ENCODE measurements around the gene OR52E4. TPM values are rescaled to one million over a fixed set of nuclear protein-coding genes. Genes with fewer than 3 reads are reported as not detected.

Gene OR52E4
- total and polyA plus RNA-seq, 10 of the 15 experiments (the other 5 are each of a cell fraction or from before 2014, with no cell fraction given) = not detected

DNA sequence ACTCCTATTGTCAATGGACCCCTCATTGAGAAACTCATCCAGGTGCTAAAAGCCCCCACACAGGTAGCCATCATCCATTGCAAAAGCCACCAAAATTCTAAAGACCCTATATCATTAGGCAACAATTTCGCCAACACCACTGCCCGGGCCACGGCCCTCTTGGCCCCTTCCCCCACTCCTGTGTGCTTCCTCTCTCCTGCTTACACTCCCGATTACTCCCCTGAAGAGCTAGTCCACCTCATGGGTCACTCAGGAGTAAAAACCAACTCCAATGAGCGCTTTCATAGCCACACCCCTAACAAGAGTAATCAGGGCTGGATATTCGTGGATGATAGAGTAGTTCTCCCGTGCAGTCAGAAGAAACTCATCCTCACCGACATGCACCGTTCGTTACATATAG, 52.7 kb downstream of the OR52E4 start:
- no peaks in the 10 kb centered on the region; the same call in 2 of the 3 replicates for H3K9me3 ChIP-seq (replicated peaks; ENCODE audit: control insufficient read depth, insufficient read depth, low read length)
- no TSS peak for BruUV-seq (replicated peaks)
- CTCF ChIA-PET = no interaction called here
- no peaks in the 10 kb centered on the region for H3K27me3 ChIP-seq (replicated peaks in 1 of 2; ENCODE audit: control insufficient read depth in 2 of 2, insufficient read depth in 2 of 2, low read length in 1 of 2)
- no peaks in the 10 kb centered on the region for H3K4me1 ChIP-seq (ENCODE audit: control insufficient read depth, insufficient read depth, low read length)
- no peak overlapping the region for H3K27ac ChIP-seq (ENCODE audit: control insufficient read depth, insufficient read depth)
- POLR2A ChIA-PET = no interaction called here
- 66% methylated on average over 10 of the region's 10 CpGs for WGBS (ENCODE audit: insufficient coverage, insufficient replicate concordance, low lambda C conversion rate, missing lambda C conversion rate)
- ATAC-seq (no peak), FAIRE-seq (no peak), DNase-seq (ENCODE audit: low read depth, low spot score) (no peak)
- H3K4me2 ChIP-seq (ENCODE audit: control insufficient read depth, insufficient read depth) = no peak overlapping the region
- SMC1A ChIA-PET (ENCODE audit: uncharacterized antibody, unreplicated experiment) = no interaction called here
- H4K20me1 ChIP-seq (ENCODE audit: control insufficient read depth, insufficient read depth) = no peaks in the 10 kb centered on the region
- no peak overlapping the region for H3K9ac ChIP-seq (ENCODE audit: control insufficient read depth, insufficient read depth, low read length)
- H2AFZ ChIP-seq (ENCODE audit: control insufficient read depth, low read depth, low read length) = no peak overlapping the region
- no peaks in the 10 kb centered on the region for H3K36me3 ChIP-seq (ENCODE audit: control insufficient read depth in 2 of 2, insufficient read depth in 2 of 2, low read length in 1 of 2)
- H3K79me2 ChIP-seq (ENCODE audit: control insufficient read depth, insufficient read depth, low read length) = no peaks in the 10 kb centered on the region
- no peak overlapping the region for H3K4me3 ChIP-seq
- intact Hi-C loops (cut with micrococcal nuclease; ENCODE audit: unreplicated experiment) = no loop called here
- in situ Hi-C loops (cut with MboI) = no loop called here
- RAD21 ChIA-PET (ENCODE audit: unreplicated experiment) = no interaction called here
- no peak for TF ChIP-seq ATF2 (IDR thresholded peaks at IDR 0.05; ENCODE audit: low read length)
- TF ChIP-seq CEBPB (IDR thresholded peaks at IDR 0.05; ENCODE audit: borderline replicate concordance in 1 of 2, low read depth in 2 of 2, low read length in 2 of 2) = no peak
- TF ChIP-seq BCL11A (IDR thresholded peaks at IDR 0.05; ENCODE audit: low read depth, low read length) = no peak
- no peak for TF ChIP-seq NBN (IDR thresholded peaks at IDR 0.05)
- TF ChIP-seq ZNF384 (IDR thresholded peaks at IDR 0.05; ENCODE audit: borderline replicate concordance, low read depth, low read length) = no peak
- no peak for TF ChIP-seq KLF5 (IDR thresholded peaks at IDR 0.05; ENCODE audit: partially characterized antibody)
- TF ChIP-seq CREM (IDR thresholded peaks at IDR 0.05; ENCODE audit: low read depth) = no peak
- TF ChIP-seq EP300 (IDR thresholded peaks at IDR 0.05; ENCODE audit: borderline replicate concordance in 1 of 2, control insufficient read depth in 1 of 2, low read depth in 2 of 2, low read length in 2 of 2) = no peak
- no peak for TF ChIP-seq RAD21 (IDR thresholded peaks at IDR 0.05; ENCODE audit: insufficient read depth, low read depth, low read length)
- TF ChIP-seq, protein P1, sequence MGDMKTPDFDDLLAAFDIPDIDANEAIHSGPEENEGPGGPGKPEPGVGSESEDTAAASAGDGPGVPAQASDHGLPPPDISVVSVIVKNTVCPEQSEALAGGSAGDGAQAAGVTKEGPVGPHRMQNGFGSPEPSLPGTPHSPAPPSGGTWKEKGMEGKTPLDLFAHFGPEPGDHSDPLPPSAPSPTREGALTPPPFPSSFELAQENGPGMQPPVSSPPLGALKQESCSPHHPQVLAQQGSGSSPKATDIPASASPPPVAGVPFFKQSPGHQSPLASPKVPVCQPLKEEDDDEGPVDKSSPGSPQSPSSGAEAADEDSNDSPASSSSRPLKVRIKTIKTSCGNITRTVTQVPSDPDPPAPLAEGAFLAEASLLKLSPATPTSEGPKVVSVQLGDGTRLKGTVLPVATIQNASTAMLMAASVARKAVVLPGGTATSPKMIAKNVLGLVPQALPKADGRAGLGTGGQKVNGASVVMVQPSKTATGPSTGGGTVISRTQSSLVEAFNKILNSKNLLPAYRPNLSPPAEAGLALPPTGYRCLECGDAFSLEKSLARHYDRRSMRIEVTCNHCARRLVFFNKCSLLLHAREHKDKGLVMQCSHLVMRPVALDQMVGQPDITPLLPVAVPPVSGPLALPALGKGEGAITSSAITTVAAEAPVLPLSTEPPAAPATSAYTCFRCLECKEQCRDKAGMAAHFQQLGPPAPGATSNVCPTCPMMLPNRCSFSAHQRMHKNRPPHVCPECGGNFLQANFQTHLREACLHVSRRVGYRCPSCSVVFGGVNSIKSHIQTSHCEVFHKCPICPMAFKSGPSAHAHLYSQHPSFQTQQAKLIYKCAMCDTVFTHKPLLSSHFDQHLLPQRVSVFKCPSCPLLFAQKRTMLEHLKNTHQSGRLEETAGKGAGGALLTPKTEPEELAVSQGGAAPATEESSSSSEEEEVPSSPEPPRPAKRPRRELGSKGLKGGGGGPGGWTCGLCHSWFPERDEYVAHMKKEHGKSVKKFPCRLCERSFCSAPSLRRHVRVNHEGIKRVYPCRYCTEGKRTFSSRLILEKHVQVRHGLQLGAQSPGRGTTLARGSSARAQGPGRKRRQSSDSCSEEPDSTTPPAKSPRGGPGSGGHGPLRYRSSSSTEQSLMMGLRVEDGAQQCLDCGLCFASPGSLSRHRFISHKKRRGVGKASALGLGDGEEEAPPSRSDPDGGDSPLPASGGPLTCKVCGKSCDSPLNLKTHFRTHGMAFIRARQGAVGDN (IDR thresholded peaks at IDR 0.05) = no peak
- TF ChIP-seq BRCA1 (IDR thresholded peaks at IDR 0.05; ENCODE audit: low read depth, low read length) = no peak
- no peak for TF ChIP-seq PKNOX1 (IDR thresholded peaks at IDR 0.05)
- no peak for TF ChIP-seq TAF1 (IDR thresholded peaks at IDR 0.05; ENCODE audit: borderline replicate concordance, low read depth, low read length)
- no peak for TF ChIP-seq NFYB (IDR thresholded peaks at IDR 0.05; ENCODE audit: insufficient read depth, low read depth, low read length)
- no peak for TF ChIP-seq SUPT20H (IDR thresholded peaks at IDR 0.05; ENCODE audit: borderline replicate concordance, control insufficient read depth, low read depth, low read length)

All from GM12878 (cell line).